NCI-H2196 treated with DMSO at 0.1 percent for 48 hours (cell line): ENCODE data around the gene PAGR1.
"Not testable (repeated sequence)": the region's sequence is repeated elsewhere in the genome, so short reads cannot be mapped to it uniquely, and the experiment has no call there.

ENCODE experiments used
- DNase-seq: peaks from one replicate; lab custom pipeline; 2025; ENCODE audit not compliant: unreplicated experiment; lab: John Stamatoyannopoulos, UW

The PAGR1 gene

GRCh38 chr16:29815793-29816693 is at the start of gene PAGR1:
TSS of gene PAGR1 (plus strand) at chr16:29816152. CDS start at chr16:29816526, 374 bp downstream.
- peak; percentile 99 for DNase-seq

GRCh38 chr16:29766571-29766970 is 49.4 kb upstream of the PAGR1 start:
- no peak for DNase-seq

- no peak for DNase-seq
These were observed 48.9 kb upstream of the PAGR1 start for GRCh38 chr16:29767062-29767461.

- DNase-seq: no peak
These were observed 46.4 kb upstream of the PAGR1 start for GRCh38 chr16:29769507-29769906.

DNA sequence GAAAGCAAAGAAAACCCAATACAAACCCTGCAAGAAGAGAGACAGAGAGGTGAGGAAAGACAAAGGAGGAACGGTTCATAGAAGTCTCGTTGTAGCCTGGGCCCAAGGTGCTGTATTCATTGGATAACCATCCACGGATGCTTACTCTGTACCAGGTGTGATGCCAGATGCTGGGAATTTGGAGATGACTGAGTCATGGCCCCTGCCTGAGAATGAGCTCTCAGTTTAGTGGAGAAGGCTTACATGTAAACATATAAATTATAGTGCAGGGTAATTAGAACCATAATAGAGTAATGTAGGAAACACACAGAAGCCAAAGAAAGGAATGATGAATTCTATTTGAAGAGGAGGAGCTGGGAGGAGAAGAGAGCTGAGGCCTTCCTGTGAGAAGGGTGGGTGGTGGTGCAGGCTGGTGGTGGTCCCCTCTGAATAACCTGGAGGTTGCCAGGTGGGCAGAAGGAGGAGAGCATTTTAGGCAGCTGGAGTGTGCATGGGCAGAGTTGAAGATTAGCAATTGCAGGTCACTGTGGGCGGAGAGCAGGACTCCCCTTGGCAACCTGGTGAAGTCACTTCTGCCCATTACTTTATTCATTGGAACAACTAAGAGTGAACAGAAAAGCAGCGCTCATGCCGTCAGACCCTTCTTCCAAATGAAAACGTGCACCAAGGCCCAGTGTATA is 45.6 kb upstream of the PAGR1 start:
- no peak for DNase-seq

GRCh38 chr16:29772330-29772729 is 43.6 kb upstream of the PAGR1 start:
- DNase-seq: not testable (repeated sequence)

DNA sequence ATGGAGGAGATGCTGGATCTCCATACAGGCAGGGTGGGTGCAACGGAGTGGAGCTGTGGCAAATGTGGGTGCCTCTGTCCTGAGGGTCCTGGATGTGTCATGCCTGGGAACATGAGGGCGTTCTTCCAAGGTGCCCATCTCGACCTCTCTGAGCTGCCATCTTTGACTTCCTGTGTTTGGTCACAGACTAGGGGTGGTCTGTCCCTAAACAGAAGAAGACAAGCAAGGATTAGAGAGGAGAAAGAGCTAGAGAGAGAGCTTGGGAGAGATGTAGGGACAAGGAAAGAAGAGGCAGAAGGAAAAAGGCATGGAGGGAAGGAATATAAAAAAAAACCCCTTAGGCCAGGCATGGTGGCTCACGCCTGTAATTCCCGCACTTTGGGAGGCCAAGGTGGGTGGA is 41.2 kb upstream of the PAGR1 start:
- DNase-seq: no peak

DNA sequence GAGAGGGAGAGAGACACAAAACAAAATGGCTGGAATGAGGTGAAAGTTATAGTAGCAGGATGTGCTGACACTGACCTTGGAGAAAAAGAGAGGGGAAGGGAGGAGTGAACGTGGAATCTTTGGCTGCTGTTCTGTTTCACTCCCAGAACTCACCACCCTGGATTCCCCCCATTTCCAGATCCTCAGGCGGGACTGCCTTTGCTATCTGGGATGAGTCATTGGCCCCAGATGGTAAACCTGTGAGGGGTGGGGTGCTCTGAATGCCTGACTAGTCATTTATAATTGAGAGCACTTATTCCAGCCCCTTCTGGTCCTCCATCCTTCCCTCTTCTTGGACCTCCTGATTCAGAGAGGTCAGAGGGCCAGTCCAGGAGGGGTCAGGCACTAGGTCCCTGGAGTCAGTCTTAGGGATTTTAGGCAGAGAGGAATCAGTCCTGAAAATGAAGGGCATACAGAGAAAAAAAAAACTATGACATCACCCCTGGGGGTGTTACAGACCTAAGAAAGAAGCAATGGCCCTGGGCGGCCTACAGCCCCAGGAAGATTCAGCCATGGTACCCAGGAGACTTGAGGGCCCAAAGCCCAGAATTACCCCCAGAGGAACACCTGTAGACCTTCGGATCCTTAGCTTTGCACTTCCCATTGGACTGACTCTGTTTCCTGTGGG is 40.1 kb upstream of the PAGR1 start:
- no peak for DNase-seq

DNA sequence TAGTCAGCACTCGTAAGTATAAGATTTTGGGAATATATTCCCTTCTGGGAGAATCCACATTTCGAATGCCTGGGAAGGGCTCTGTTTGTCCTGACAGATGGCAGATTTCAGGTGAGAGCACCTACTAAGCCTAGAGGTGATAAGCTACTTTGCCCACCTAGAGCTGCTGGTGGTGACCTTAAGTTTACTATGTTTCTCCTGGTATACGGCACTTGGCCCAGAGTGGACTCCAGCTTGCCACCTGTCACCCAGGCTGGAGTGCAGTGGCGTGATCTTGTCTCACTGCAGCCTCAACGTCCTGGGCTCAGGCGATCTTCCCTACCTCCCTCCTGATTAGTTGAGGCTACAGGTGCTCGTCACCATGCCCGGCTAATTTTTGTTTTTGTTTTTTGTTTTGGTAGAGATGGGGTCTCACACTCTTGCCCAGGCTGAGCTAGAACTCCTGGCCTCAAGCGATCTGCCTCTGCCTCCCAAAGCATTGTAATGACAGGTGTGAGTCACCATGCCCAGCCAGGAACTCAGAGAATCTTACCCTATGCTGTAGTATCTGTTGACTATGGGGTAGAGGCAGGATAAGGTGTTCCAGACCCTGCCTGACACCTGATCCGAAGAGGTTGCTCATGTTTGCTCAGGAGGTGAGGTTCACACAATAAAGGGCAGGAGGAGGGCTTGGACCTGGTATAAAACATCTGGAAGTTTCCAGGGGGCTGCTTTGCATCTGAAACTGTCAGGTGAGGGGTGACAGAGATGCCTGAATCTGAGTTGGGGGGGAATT is 38.2 kb upstream of the PAGR1 start, which contains the start of gene ZG16:
Gene ZG16, plus strand, starts transcription at position 681 of the 775 bp plus-strand sequence. CDS start 1,011 bp downstream, outside the sequence.
- DNase-seq: peak; percentile 7

DNA sequence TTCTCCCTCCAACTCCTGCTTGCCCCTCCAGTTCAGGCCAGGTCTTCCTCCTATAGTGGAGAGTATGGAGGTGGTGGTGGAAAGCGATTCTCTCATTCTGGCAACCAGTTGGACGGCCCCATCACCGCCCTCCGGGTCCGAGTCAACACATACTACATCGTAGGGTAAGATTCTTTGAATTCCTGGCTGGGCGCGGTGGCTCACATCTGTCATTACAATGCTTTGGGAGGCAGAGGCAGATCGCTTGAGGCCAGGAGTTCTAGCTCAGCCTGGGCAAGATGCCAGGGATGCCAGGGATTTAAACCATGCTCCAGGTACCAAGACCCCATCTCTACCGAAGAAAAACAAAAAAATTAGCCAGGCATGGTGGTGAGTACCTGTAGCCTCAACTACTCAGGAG is 36.5 kb upstream of the PAGR1 start:
- DNase-seq: no peak

GRCh38 chr16:29783094-29783953 is 32.6 kb upstream of the PAGR1 start:
- not testable (repeated sequence) for DNase-seq

GRCh38 chr16:29784157-29784556 is 31.8 kb upstream of the PAGR1 start:
- no peak for DNase-seq

DNA sequence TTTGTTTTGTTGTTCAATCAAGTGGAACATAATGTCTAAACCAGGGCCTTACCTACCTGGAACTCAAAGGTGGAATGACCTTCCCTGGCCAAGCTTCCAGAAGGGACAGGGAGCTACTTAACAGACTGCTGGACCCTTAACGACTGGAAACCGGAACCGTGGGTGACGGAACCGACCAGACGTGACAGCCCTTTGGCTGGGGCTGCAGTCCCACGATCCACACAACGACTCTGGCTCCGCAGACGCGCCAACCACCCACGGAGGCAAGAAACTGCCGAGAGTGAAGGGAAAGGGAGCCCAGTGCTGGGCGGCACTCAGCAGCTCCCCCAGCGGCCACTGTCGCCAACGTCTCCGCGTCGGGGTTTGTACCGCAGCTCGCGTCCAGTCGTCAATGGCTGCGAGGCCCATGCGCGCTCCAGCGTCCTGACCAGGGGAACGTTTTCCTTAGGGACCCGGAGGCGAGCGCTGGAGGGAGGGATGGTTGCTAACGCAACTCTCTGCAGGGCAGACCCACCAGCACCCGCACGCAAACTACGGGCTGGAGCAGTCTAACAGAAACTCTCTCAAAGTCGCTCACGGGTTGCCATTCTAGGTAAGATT is 31.0 kb upstream of the PAGR1 start:
- no peak for DNase-seq

DNA sequence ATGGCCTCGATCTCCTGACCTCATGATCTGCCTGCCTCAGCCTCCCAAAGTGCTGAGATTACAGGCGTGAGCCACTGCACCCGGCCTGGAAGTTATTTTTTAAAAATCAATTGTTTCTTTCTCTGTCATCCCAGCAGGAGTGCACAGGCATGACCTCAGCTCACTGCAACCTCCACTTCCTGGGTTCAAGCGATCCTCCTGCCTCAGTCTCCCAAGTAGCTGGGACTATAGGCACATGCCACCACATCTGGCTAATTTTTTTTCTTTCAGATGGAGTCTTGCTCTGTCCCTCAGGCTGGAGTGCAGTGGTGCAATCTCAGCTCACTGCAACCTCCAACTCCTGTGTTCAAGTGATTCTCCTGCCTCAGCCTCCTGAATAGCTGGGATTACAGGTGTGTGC is 28.8 kb upstream of the PAGR1 start:
- DNase-seq: not testable (repeated sequence)

- no peak for DNase-seq
These were observed 26.2 kb upstream of the PAGR1 start for GRCh38 chr16:29789775-29790182.

DNA sequence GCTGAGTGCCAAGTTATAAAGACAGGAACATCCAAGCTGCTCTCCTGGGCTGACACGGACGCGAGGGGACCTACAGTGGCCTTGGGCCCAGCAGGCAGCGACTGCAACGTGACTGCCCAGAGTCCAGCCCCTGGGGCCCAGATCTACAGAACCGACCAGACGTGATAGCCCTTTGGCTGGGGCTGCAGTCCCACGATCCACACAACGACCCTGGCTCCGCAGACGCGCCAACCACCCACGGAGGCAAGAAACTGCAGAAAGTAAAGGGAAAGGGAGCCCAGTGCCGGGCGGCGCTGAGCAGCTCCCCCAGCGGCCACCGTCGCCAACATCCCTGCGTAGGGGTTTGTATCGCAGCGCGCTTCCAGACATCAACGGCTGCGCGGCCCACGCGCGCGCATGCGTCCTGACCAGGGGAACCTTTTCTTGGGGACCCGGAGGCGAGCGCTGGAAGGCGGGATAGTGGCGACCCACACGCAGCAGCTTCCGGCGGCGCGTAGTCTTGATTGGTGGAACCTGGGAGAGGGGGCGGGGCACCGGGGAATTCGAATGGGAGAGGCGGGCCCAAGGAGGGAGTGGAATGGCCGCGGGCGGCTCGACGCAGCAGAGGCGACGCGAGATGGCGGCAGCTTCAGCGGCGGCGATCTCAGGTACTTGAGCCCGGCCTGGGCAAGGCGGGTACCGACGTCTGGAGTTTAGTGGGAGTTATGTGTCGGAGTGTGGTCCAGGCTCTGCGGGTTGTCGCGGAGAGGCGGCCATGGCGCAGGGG is 25.6 kb upstream of the PAGR1 start, which contains the start of gene KIF22:
Gene KIF22, plus strand, starts transcription at position 569 of the 766 bp plus-strand sequence. Its CDS starts 9 bp downstream, at position 578.
- peak; percentile 97 for DNase-seq

- no peak for DNase-seq
These were observed 24.8 kb upstream of the PAGR1 start for GRCh38 chr16:29790949-29791844.
